Activated T-cell treated with anti-CD3 and anti-CD28 coated beads, Interleukin-2, amount 50 U/mL, for 48 hours (primary cell): ENCODE results near the gene GAB2.
"Not testable (repeated sequence)": the region's sequence is repeated elsewhere in the genome, so short reads cannot be mapped to it uniquely, and the experiment has no call there.

Experiments used
- DNase-seq, 2 experiments: peaks; one replicate each; pipeline ENCODE4 v3.0.0-alpha.2; 2020

GAB2 gene

GRCh38 chr11:78272625-78273269 lies 144.9 kb downstream of the GAB2 start:
- DNase-seq = not testable (repeated sequence)

- not testable (repeated sequence) for DNase-seq
These were observed 145.8 kb downstream of the GAB2 start for GRCh38 chr11:78271801-78272200.

GRCh38 chr11:78270971-78271370 lies 146.6 kb downstream of the GAB2 start:
- no peak for DNase-seq

GRCh38 chr11:78269806-78270205 lies 147.8 kb downstream of the GAB2 start:
- DNase-seq = no peak

GRCh38 chr11:78268591-78269410 lies 148.8 kb downstream of the GAB2 start:
- no peak for DNase-seq

GRCh38 chr11:78266451-78266850 lies 151.2 kb downstream of the GAB2 start:
- no peak for DNase-seq

GRCh38 chr11:78265326-78265725 lies 152.3 kb downstream of the GAB2 start:
- no peak for DNase-seq

- DNase-seq = no peak
These were observed 154.9 kb downstream of the GAB2 start for GRCh38 chr11:78262691-78263090.

GRCh38 chr11:78262238-78262637 lies 155.4 kb downstream of the GAB2 start:
- DNase-seq = no peak

GRCh38 chr11:78261828-78262227 lies 155.8 kb downstream of the GAB2 start:
- DNase-seq = no peak

GRCh38 chr11:78261367-78261766 lies 156.3 kb downstream of the GAB2 start:
- DNase-seq = no peak

GRCh38 chr11:78259777-78260487 lies 157.7 kb downstream of the GAB2 start:
- DNase-seq = no peak

- no peak for DNase-seq
These were observed 160.0 kb downstream of the GAB2 start for GRCh38 chr11:78257654-78258053.

GRCh38 chr11:78256962-78257361 lies 160.7 kb downstream of the GAB2 start:
- DNase-seq = no peak

- no peak for DNase-seq
These were observed 161.7 kb downstream of the GAB2 start for GRCh38 chr11:78255919-78256318.

GRCh38 chr11:78254268-78254667 lies 163.4 kb downstream of the GAB2 start:
- DNase-seq = no peak

GRCh38 chr11:78253797-78254196 lies 163.8 kb downstream of the GAB2 start:
- no peak for DNase-seq

- no peak for DNase-seq
These were observed 166.4 kb downstream of the GAB2 start for GRCh38 chr11:78251083-78251775.

- no peak for DNase-seq
These were observed 167.5 kb downstream of the GAB2 start for GRCh38 chr11:78250099-78250498.

GRCh38 chr11:78248903-78249302 lies 168.7 kb downstream of the GAB2 start:
- no peak for DNase-seq

- no peak for DNase-seq
These were observed 169.4 kb downstream of the GAB2 start for GRCh38 chr11:78248191-78248590.

- no peak for DNase-seq
These were observed 172.9 kb downstream of the GAB2 start for GRCh38 chr11:78244546-78245255.

GRCh38 chr11:78244080-78244479 lies 173.5 kb downstream of the GAB2 start:
- DNase-seq = no peak
